GM18951 (cell line): ENCODE results near the gene POTEG.
"Not testable (repeated sequence)": the region's sequence is repeated elsewhere in the genome, so short reads cannot be mapped to it uniquely, and the experiment has no call there.

Experiments
- in situ Hi-C: fragments of 300-500 bp; cut with MboI; formaldehyde crosslinking; loops from one replicate; pipeline ENCODE4 v1.12.0; 2022; ENCODE audit warnings: low sequenced_read_pairs, mixed read lengths, inconsistent platforms; ENCODE audit not compliant: unreplicated experiment

Gene POTEG

GRCh38 chr14:19434241-19434640 lies at the start of gene POTEG:
POTEG (minus strand) TSS chr14:19434341; CDS start chr14:19434289, 52 bp downstream.
- in situ Hi-C loops = not testable (repeated sequence)

- in situ Hi-C loops = not testable (repeated sequence)
Measured at GRCh38 chr14:19482093-19482492, 48.0 kb upstream of the POTEG start.

GRCh38 chr14:19481421-19481820 lies 47.3 kb upstream of the POTEG start:
- in situ Hi-C loops = not testable (repeated sequence)

- in situ Hi-C loops = not testable (repeated sequence)
Measured at GRCh38 chr14:19480491-19480890, 46.4 kb upstream of the POTEG start.

GRCh38 chr14:19445761-19446160 lies 11.6 kb upstream of the POTEG start:
- in situ Hi-C loops = not testable (repeated sequence)

GRCh38 chr14:19439826-19440225 lies 5.7 kb upstream of the POTEG start:
- in situ Hi-C loops = not testable (repeated sequence)

- in situ Hi-C loops = not testable (repeated sequence)
Measured at GRCh38 chr14:19439219-19439618, 5.1 kb upstream of the POTEG start.

- in situ Hi-C loops = not testable (repeated sequence)
Measured at GRCh38 chr14:19437126-19437443, 2.9 kb upstream of the POTEG start.

- in situ Hi-C loops = not testable (repeated sequence)
Measured at GRCh38 chr14:19436311-19437125, 2.4 kb upstream of the POTEG start.

GRCh38 chr14:19435852-19436251 lies 1.7 kb upstream of the POTEG start:
- in situ Hi-C loops = not testable (repeated sequence)

- in situ Hi-C loops = not testable (repeated sequence)
Measured at GRCh38 chr14:19434891-19435290, 750 bp upstream of the POTEG start.

- in situ Hi-C loops = not testable (repeated sequence)
Measured at GRCh38 chr14:19433765-19434164, 376 bp downstream of the POTEG start.

GRCh38 chr14:19408519-19408918 lies 25.6 kb downstream of the POTEG start:
- in situ Hi-C loops = not testable (repeated sequence)

GRCh38 chr14:19402097-19402496 lies 32.0 kb downstream of the POTEG start:
- in situ Hi-C loops = not testable (repeated sequence)

- in situ Hi-C loops = not testable (repeated sequence)
Measured at GRCh38 chr14:19394727-19395126, 39.4 kb downstream of the POTEG start.

GRCh38 chr14:19390230-19390629 lies 43.9 kb downstream of the POTEG start:
- in situ Hi-C loops = not testable (repeated sequence)

GRCh38 chr14:19388741-19389140 lies 45.4 kb downstream of the POTEG start:
- in situ Hi-C loops = not testable (repeated sequence)

- in situ Hi-C loops = not testable (repeated sequence)
Measured at GRCh38 chr14:19386996-19387395, 47.1 kb downstream of the POTEG start.

GRCh38 chr14:19386309-19386708 lies 47.8 kb downstream of the POTEG start:
- in situ Hi-C loops = not testable (repeated sequence)

GRCh38 chr14:19384088-19384781 lies 49.9 kb downstream of the POTEG start:
- in situ Hi-C loops = not testable (repeated sequence)

GRCh38 chr14:19383008-19383584 lies 51.0 kb downstream of the POTEG start:
- in situ Hi-C loops = not testable (repeated sequence)
